Neural cell (in vitro differentiated cells): ENCODE data around the gene SFXN2.
A peak's percentile ranks its signal among the peaks of the same experiment; 100 is the strongest.

Experiments used
- EP300 ChIP-seq: fragments of 450-650 bp; conservative IDR thresholded peaks from 2 replicates; pipeline ENCODE4 v1.6.1; 2014; ENCODE audit warnings: antibody characterized with exemption, mild to moderate bottlenecking, moderate library complexity; ENCODE audit not compliant: poor library complexity, severe bottlenecking
- EZH2 ChIP-seq: fragments of 200-600, 300-800 bp; shearing (Covaris generic), sonication (generic); IDR thresholded peaks from 2 replicates; pipeline ENCODE4 v1.6.1; 2014; ENCODE audit warnings: antibody characterized with exemption, low read length, borderline replicate concordance, mild to moderate bottlenecking; ENCODE audit not compliant: insufficient read depth, poor library complexity, severe bottlenecking
- POLR2AphosphoS5 ChIP-seq: IDR thresholded peaks from 2 replicates; pipeline ENCODE4 v1.6.1; 2012
- RAD21 ChIP-seq: fragments of 450-650 bp; conservative IDR thresholded peaks from 2 replicates; pipeline ENCODE4 v1.6.1; 2014; ENCODE audit warnings: antibody characterized with exemption, mild to moderate bottlenecking, moderate library complexity
- SMC3 ChIP-seq: fragments of 450-650 bp; conservative IDR thresholded peaks from 2 replicates; pipeline ENCODE4 v1.6.1; 2014; ENCODE audit warnings: antibody characterized with exemption, mild to moderate bottlenecking, moderate library complexity; ENCODE audit not compliant: poor library complexity
- TAF1 ChIP-seq: IDR thresholded peaks from 2 replicates; pipeline ENCODE4 v1.6.1; 2012; ENCODE audit warnings: low read depth
- TF ChIP-seq, protein P1 (sequence below): fragments of 450-650 bp; IDR thresholded peaks from 2 replicates; pipeline ENCODE4 v1.5.1; 2014; ENCODE audit warnings: antibody characterized with exemption, mild to moderate bottlenecking, moderate library complexity; ENCODE audit not compliant: poor library complexity, severe bottlenecking
- TF ChIP-seq, protein P2 (sequence below): IDR thresholded peaks from 2 replicates; pipeline ENCODE4 v1.6.1; 2012; ENCODE audit warnings: borderline replicate concordance

DNA sequence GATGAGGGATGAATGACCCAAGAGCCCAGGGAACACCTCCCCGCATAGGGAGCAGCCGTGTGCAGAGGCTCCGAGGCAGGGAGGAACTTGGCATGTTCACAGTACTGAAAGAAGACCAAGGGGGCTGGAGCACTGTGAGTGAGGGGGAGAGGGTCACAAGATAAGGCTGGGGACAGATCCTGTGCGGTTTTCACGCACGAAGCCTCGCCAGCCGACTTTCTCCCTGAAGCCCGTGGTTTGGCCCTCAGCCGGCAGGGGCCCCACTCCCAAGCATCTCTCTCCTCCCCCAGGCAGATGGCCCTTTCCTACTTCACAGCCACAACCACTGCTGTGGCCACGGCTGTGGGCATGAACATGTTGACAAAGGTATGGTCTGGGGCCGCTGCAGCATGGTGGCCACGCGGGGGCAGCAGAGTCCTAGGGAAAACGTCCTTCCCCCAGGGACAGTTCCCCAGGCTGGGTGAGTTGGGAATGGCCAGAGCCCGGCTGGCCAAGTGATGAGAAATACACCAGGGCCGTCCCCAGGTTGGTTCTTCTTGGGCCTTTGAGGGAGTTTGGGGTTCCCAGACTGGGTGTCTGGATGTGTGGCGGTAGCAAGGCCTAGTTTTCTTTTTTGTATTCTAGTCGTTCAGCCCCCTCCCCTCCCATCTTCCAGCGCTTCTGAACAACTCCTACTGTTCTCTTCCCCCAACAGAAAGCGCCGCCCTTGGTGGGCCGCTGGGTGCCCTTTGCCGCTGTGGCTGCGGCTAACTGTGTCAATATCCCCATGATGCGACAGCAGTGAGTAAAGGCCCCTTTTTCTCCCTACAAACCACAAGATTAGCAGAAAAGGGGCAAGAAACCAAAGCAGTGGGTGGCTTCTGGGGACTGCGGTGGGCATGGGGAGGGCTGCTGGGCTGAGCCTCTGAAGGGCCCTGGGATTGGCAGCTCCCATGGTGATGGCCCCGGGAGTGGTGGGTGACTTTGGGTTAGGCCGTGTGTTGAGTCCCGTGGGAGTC lies 14.9 kb downstream of the SFXN2 start:
- TF ChIP-seq, protein P1, sequence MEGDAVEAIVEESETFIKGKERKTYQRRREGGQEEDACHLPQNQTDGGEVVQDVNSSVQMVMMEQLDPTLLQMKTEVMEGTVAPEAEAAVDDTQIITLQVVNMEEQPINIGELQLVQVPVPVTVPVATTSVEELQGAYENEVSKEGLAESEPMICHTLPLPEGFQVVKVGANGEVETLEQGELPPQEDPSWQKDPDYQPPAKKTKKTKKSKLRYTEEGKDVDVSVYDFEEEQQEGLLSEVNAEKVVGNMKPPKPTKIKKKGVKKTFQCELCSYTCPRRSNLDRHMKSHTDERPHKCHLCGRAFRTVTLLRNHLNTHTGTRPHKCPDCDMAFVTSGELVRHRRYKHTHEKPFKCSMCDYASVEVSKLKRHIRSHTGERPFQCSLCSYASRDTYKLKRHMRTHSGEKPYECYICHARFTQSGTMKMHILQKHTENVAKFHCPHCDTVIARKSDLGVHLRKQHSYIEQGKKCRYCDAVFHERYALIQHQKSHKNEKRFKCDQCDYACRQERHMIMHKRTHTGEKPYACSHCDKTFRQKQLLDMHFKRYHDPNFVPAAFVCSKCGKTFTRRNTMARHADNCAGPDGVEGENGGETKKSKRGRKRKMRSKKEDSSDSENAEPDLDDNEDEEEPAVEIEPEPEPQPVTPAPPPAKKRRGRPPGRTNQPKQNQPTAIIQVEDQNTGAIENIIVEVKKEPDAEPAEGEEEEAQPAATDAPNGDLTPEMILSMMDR, result peak; percentile 83
- TF ChIP-seq EZH2 (no peak), POLR2AphosphoS5 (no peak), RAD21 (peak; percentile 82), EP300 (no peak), SMC3 (peak; percentile 77), TAF1 (no peak)
- TF ChIP-seq, protein P2, sequence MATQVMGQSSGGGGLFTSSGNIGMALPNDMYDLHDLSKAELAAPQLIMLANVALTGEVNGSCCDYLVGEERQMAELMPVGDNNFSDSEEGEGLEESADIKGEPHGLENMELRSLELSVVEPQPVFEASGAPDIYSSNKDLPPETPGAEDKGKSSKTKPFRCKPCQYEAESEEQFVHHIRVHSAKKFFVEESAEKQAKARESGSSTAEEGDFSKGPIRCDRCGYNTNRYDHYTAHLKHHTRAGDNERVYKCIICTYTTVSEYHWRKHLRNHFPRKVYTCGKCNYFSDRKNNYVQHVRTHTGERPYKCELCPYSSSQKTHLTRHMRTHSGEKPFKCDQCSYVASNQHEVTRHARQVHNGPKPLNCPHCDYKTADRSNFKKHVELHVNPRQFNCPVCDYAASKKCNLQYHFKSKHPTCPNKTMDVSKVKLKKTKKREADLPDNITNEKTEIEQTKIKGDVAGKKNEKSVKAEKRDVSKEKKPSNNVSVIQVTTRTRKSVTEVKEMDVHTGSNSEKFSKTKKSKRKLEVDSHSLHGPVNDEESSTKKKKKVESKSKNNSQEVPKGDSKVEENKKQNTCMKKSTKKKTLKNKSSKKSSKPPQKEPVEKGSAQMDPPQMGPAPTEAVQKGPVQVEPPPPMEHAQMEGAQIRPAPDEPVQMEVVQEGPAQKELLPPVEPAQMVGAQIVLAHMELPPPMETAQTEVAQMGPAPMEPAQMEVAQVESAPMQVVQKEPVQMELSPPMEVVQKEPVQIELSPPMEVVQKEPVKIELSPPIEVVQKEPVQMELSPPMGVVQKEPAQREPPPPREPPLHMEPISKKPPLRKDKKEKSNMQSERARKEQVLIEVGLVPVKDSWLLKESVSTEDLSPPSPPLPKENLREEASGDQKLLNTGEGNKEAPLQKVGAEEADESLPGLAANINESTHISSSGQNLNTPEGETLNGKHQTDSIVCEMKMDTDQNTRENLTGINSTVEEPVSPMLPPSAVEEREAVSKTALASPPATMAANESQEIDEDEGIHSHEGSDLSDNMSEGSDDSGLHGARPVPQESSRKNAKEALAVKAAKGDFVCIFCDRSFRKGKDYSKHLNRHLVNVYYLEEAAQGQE, result no peak
